HG03025 (cell line): Measurements from ENCODE around the gene ERI3.

ENCODE experiments used
- ATAC-seq: cut with Tn5 transposase; IDR thresholded peaks from one replicate; pipeline ENCODE4 v1.9.1; 2021; ENCODE audit warnings: mild to moderate bottlenecking, moderate library complexity; ENCODE audit not compliant: unreplicated experiment, low FRiP score

The ERI3 gene

GRCh38 chr1:44289530-44289929 lies 65.5 kb downstream of the ERI3 start:
- no peak for ATAC-seq

DNA sequence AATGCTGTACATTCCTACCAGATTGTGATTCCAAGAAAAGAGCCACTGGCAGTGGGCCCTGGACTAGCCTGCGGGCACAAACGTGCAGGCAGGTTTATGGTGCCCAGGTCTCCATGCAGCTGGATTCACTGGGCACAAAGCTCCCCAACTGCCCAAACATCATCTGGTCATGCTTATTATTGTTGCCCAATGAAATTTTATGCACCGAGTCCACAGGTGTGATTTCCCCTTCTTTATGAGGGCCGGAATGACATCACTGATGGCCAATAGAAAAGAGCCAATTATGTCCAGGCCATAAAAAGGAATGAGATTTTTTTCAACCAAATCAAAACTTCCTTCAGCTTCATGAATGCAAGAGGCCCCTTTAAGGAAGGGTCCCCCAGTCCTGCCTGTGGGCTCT lies 66.2 kb downstream of the ERI3 start:
- no peak for ATAC-seq

- no peak for ATAC-seq
Measured at GRCh38 chr1:44284184-44284583, 70.9 kb downstream of the ERI3 start.

DNA sequence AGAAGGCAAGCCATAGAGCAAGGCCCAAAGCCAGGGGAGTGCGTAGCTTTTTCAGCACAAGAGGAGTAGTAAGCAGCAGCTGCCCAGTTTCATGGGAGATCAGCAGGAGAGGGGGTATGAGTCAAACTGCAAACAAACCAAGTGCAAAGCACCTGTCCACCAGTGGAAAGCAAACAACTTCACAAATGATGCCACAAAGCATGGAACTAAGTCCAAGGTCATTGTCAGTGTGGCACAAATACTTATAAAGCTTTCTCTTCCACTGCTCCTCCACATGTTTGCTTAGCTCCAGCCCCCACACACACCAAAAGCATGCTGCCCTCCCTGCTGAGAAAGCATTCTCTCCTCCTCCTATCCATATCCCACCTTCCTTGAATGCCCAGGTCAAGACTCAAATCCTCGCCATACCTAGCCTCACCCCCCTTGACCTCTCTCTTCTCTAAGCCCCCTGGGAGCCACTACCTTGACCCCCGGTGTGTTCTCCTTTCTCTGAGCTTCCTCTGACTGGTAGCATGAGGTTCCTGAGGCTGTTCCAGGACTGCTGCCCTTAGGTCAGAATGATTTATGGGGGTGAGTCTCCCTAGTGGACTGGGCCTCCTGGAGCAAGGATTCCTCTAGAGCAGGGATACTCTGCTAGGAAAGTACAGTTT lies 71.4 kb downstream of the ERI3 start:
- no peak for ATAC-seq

DNA sequence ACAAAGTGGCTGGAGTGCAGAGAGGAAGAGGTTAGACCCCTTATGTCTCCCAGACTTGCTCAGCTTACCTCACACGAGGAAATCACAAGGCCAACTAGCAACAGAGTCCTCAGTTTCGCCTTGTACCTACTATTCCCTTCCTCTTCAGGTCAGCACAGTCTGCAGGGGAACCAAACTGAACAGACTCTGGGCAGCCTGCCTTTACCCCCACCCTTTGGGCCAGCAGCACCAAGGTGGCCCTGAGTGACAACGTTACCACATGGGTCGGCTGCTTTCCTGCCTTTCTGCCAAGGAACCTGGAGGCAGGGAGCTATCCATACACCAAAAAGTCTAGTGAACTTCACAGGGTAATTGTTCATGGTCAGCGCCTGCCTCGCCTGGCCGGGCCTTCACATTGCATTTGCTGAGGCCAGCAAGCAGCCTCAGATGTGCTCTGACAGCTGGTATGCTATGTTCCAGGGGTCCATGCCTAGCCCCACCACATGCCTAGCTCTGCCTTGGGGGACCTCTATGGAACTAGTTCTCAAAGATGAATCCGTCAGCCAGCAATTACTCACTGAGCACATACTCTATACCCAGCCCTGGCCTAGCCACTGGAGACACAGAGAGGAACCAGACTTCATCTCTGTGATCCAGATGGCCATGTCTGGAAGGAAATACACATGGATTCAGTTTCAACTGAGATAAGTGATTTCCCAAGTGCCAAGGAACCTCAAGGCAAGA lies 72.2 kb downstream of the ERI3 start:
- no peak for ATAC-seq

DNA sequence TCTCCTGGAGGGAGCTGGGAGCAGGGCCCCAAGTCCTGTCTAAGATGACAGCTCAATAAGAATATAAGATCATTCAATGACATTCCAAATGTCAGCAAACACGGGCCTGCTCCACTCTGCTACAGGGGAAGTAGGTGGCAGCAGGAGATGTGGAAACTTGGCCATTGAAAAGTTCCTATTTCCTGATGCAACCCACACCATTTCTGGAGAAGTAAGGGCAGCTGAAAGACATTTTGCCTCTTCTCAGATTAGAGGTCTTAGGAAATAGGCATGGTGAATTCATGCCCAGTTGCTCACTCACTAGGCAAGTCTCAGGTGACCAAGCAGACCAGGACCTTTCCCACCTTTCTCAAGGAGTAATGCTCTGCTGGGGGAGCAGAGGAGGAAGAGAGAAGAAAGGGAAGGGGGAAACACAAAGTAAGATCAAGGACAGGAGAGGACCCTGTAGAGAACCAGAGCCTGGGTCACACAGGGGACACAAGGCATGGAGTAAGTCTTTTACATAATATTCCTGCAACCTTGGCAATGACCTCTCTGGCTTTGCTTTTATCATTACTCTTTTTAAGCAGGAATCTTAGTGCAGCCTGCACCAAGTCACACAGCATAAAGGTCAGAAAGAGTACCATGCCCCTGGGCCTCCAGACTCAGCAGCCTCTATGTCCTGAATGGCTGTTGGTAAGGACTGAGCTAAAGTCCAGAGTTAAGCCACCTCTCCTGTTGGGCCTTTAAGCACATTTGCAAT lies 72.9 kb downstream of the ERI3 start:
- ATAC-seq = no peak

- no peak for ATAC-seq
Measured at GRCh38 chr1:44276901-44277300, 78.2 kb downstream of the ERI3 start.

DNA sequence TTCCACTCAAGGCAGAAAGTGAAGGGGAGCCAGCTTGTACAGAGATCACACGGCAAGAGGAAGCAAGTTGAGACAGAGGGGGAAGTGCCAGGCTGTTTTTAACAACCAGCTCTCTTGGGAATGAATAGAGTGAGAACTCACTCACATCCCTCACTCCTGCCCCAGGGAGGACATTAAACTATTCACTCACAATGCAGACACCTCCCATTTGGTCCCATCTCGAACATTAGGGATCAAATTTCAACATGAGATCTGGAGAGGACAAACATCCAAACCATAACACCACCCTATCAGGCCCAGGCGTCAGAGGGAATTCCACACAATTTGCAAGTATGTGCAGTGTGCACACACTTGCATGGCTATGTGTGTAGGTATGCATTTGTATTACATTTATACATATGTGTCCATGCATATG lies 79.1 kb downstream of the ERI3 start:
- no peak for ATAC-seq

GRCh38 chr1:44275296-44275962 lies 79.6 kb downstream of the ERI3 start:
- no peak for ATAC-seq

DNA sequence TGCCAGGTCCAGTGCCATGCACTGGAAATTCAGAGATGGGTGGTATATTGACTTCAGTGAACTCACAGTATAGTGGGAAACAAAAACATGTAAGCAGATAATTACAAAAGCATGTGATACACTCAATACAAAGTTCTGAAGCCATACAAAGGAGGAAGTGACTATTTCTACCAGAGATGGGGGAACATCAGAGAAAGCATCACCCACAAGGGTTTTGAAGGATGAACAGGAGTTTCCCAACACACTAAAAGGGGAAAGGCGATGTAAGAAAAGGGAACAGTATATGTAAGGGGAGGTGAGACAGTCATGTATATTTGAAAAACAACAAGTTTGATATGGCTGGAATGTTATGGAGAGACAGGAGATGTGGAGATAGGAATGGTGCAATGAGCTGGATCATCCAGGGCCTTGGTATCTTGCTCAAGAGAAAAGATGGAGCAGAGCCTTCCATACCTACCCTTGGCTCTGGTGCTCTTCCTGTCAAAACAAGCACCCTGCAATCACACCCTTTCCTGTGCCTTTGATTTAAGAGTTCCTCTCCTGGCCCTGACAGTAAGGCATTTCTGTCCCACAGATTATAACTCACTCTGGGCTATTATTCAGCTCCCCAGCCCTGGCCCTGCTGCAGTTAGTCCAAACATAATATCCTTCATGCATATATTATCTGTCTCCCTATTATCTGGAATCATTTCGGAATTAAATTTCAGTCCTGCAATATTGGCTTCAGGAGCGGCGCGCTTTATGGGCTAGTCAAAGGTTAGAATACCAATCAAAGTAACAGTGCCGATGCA lies 81.3 kb downstream of the ERI3 start:
- no peak for ATAC-seq

- no peak for ATAC-seq
Measured at GRCh38 chr1:44272992-44273391, 82.1 kb downstream of the ERI3 start.

DNA sequence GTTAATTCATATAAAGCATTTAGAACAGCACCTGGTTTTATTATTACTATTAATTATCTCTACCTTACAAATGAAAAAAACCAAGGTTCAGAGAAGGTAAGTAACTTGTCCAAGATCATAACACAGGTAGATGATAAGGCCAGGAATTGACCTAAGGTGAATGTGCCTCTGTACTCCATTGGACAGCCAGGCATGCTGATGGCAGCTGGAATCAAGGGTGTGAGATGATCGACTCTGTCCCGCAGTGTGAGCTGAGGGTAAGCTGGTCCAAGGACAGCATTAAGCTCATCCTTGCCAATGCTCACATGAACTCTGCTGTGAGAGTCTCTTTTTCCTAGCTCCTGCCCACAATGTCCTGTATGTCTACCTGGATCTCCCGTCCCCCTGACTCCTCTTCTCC lies 83.4 kb downstream of the ERI3 start:
- no peak for ATAC-seq

GRCh38 chr1:44270686-44271628 lies 84.1 kb downstream of the ERI3 start:
- ATAC-seq = no peak

DNA sequence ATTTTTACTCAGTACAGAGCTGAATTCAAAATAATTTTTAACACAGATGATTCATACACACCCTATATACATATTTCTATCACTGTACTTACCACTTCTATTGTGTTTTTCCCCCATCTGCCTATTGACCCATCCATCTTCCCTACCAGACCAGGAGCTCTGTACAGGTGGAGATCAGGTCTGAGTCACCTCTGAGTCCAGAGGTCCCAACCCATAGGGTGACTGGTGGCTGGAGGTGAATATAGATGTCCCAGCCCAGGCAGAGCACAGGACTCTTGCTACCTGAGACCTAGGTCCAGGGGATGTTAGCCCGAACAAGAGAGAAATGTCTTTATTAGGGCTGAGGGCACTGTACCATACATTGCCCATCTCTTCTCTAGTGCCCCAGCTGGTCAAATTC lies 87.0 kb downstream of the ERI3 start:
- no peak for ATAC-seq

DNA sequence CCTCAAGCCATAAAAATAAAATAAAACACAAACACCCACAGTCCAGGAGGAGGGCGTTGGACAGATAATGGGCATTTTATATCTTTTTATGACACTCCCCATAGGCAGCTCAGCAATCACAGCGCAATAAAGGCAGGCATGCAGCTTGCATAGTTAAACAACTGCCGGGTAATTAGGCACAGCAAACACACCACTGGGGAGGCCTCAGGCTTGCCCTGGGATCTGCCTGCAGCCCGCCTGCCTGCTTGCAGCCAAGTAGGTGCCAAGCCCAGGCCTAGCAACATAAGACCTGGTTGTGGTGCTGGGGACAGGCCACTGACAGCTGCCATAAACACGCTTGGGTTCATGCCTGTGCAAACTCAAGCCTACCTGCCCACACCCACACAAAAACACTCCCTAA lies 87.6 kb downstream of the ERI3 start:
- no peak for ATAC-seq

GRCh38 chr1:44266400-44267344 lies 88.4 kb downstream of the ERI3 start:
- no peak for ATAC-seq

DNA sequence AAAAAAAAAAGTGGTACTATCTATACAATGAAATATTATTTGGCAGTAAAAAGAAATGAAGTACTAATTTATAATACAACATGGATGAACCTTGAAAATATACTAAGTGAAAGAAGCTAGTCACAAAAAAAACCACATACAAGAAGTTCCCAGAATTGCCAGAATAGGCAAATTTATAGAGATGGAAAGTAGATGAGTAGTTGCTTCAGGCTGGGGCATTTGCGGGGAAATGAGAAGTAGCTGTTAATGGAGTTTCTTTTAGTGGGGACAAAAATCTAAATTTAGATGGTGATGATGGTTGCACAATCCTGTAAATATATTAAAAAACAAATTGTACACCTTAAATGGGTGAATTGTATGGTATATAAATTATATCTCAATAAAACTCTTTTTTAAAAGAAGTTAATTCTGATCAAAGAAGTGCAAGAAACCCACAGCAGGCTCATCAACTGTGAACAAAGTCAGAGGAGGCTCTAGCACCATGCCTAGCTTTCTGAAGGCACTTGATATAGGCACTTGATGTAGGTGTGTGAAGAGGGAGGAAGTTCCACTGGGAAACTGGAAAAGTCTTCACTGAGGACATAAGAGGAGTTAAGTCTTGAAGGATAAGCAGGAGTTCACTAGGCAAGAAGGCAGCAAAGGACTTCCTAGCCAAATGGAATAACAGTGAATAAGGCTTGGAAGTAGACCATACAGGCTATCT lies 89.2 kb downstream of the ERI3 start:
- no peak for ATAC-seq

GRCh38 chr1:44264451-44264771 lies 90.6 kb downstream of the ERI3 start:
- no peak for ATAC-seq
